Mucosa of gallbladder (tissue), 1 donor: ENCODE results near the gene GFPT1. TPM values are rescaled to one million over a fixed set of nuclear protein-coding genes. Genes with fewer than 3 reads are reported as not detected.
A peak's percentile ranks its signal among the peaks of the same experiment; 100 is the strongest.
"Not testable (repeated sequence)": the region's sequence is repeated elsewhere in the genome, so short reads cannot be mapped to it uniquely, and the experiment has no call there.

ENCODE experiments used
- DNase-seq: peaks from one replicate; pipeline ENCODE4 v3.0.0-alpha.2; 2020; ENCODE audit warnings: low spot score
- total RNA-seq: library from RNA; stranded (reverse); gene quantifications from one replicate; pipeline ENCODE4 v1.2.1, GENCODE V29; 2021
- donor health status: DM: no; HTN: no; CAD: no.

Gene GFPT1
- 108 TPM for total RNA-seq

GRCh38 chr2:69386789-69387734 is at the start of gene GFPT1:
Gene GFPT1, minus strand, starts transcription at chr2:69387227. Its CDS starts 156 bp downstream, at chr2:69387071.
- peak; percentile 95 for DNase-seq

GRCh38 chr2:69436596-69436937 is 49.5 kb upstream of the GFPT1 start:
- DNase-seq, result no peak

GRCh38 chr2:69434753-69435152 is 47.7 kb upstream of the GFPT1 start:
- DNase-seq, result no peak

DNA sequence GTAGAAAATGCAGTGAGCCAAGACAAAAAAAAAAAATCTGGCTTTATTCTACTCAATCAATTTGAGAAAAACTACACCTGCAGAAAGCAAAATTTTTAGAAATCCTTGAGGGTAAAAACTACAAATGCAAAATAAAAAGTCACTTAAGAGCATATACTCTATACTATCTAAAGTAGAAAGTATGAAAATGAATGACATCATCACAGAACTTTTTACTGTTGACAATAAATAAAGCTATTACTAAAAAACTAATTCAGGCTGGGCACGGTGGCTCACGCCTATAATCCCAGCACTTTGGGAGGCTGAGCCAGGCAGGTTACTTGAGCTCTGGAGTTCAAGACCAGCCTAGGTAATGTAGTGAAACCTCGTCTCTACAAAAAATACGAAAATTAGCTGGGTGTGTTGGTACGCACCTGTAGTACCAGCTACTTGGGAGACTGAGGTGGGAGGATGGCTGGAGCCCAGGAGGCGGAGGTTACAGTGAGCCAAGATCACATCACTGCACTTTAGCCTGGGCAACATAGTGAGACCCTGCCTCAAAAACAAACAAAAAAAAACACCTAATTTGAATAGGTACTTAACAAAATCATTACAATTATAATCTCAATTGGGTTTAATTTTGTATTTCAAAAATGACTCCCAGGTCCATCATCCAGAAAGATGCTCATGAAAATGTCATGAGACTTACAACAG is 42.6 kb upstream of the GFPT1 start:
- DNase-seq, result no peak

DNA sequence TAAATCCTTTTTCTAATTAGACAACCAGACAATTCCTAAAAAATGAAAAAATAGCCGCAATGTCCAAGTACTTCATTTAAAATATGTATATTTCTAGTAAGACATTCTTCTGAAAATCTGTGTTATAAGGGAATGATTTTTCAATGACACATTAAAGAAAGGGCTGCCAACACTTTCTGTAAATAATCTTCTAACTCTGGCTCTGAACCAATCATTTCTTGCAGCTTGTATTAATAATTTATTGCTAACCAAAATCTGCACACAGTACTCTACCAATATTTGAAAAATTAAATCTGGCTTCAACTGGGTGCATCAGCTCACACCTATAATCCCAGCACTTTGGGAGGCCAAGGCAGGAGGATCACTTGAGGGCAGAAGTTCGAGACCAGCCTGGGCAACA is 42.0 kb upstream of the GFPT1 start:
- DNase-seq, result no peak

GRCh38 chr2:69424419-69424818 is 37.4 kb upstream of the GFPT1 start:
- no peak for DNase-seq

GRCh38 chr2:69422198-69422597 is 35.2 kb upstream of the GFPT1 start:
- DNase-seq, result no peak

DNA sequence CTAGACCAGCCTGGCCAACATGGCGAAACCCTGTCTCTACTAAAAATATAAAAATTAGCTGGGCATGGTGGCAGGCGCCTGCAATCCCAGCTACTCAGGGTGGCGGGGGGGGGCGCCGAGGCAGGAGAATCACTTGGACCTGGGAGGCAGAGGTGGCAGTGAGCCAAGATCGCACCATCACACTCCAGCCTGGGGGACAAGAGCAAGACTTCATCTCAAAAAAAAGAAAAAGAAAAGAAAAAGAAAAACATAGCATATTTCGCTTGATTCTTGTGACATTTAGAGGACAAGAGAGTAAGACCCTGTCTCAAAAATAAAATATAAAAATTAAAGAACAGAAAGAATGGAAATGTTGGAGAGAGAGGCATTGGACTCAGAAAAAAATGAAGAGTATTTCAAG is 32.1 kb upstream of the GFPT1 start:
- not testable (repeated sequence) for DNase-seq

- DNase-seq, result no peak
These were observed 29.1 kb upstream of the GFPT1 start for GRCh38 chr2:69416147-69416546.

- DNase-seq, result no peak
These were observed 24.1 kb upstream of the GFPT1 start for GRCh38 chr2:69411120-69411519.

GRCh38 chr2:69405306-69405705 is 18.3 kb upstream of the GFPT1 start:
- no peak for DNase-seq

DNA sequence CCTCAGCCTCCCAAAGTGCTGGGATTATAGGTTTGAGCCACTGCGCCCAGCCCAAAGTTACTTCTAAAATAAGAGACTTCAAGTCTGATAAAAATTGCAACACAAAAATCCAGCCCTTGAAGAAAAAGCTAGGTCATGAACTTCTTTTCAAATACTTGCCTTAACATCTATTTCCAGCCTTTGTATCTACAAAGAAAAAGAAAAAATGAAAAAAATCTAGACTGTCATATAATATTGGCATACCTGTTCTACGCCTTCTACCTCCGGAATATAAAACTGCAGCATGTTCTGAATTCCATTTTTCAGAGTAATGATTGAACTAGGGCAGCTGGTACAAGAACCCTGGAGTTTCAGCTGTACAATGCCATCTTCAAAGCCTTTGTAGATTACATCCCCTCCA is 13.1 kb upstream of the GFPT1 start:
- DNase-seq, result no peak

GRCh38 chr2:69397234-69397633 is 10.2 kb upstream of the GFPT1 start:
- DNase-seq, result no peak

- no peak for DNase-seq
These were observed 8.8 kb upstream of the GFPT1 start for GRCh38 chr2:69395866-69396265.

GRCh38 chr2:69393963-69394362 is 6.9 kb upstream of the GFPT1 start:
- DNase-seq, result no peak

DNA sequence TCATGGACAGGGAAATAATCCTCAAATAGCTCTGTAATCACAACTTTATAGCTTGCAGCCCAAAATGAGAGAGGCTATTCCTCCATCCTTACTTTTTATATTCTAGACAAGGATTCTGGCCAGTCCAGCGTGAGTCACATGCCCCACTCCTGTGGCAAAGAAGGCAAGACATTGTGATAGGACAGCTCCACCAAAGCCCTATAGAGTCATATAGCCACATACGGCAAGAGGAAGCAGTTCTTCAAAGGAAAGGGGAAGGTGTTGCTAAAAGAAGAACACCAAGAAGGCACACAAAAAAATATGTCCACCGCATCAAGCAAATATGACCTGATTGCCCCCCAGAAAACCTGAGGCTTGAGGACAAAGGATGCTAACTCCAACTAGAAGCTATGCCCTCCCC is 3.4 kb upstream of the GFPT1 start:
- no peak for DNase-seq

GRCh38 chr2:69390001-69390400 is 3.0 kb upstream of the GFPT1 start:
- DNase-seq, result no peak

DNA sequence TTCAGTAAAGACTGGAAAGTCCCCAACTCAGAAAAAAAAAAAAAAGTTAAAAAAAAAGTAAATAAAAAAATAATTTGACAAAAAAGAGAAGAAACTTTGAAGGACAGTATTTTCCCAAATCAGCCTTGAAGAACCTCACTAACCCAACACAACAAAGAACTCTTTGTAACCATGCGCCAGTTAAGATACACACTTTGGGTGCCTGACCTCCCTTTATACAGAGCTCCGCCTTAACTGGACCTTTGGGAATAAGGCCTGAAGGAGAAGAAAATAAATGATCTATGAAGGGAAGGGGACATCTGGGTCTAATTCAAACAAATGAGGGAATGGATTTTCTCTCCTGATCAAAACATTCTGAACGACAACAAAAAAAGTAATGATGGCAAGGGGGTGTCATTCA is 2.2 kb upstream of the GFPT1 start:
- DNase-seq, result no peak

- DNase-seq, result no peak
These were observed 899 bp upstream of the GFPT1 start for GRCh38 chr2:69387770-69388481.

- no peak for DNase-seq
These were observed 667 bp downstream of the GFPT1 start for GRCh38 chr2:69386360-69386759.

DNA sequence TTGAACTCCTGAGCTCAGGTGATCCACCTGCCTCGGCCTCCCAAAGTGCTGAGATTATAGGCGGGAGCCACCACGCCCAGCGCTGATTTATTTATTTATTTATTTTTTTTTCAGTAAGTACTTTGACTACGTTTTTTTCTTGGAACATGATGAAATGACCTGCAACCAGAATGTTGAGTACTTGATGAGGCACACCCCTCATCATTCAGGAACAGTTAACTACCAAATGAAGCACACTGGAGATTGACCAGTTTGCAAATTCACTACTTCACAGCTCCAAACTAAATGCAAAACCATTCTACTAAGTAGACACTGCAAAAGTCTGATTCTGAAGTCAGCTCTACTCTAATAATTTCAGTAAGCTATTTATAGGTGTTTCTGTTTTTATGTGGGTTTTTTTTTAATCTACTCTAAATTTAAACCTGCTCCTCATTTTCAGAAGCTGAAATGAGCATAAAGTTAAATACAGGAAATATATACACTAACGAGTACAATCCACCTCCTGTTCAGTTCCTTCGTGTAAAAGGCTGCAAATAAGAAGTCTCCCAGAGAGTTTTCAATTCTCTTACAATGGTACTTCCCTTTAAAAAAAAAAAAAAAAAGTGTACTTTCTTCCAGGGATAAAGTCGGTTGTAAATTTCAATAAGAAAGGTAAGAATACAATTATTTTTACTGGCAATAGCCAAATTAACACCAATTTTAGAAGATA is 1.4 kb downstream of the GFPT1 start:
- no peak for DNase-seq

- no peak for DNase-seq
These were observed 2.4 kb downstream of the GFPT1 start for GRCh38 chr2:69384618-69385081.
